Right lobe of liver (tissue), 6 donors: ENCODE data around the gene HSPA12A. TPM values are rescaled to one million over a fixed set of nuclear protein-coding genes. Genes with fewer than 3 reads are reported as not detected.

Experiments used
- ATAC-seq, 4 donors: fragments of 200-7000 bp; cut with Tn5 transposase; one replicate each; pipeline ENCODE4 v1.9.1; 2020; ENCODE audit warnings: mild to moderate bottlenecking in 4 of 4, moderate library complexity in 4 of 4
- DNase-seq, 3 donors: peaks; one replicate each; pipeline ENCODE4 v3.0.0-alpha.2; 2020
- H3K27ac ChIP-seq, 3 donors: fragments of 200-600 bp; one replicate each; pipeline ENCODE4 v1.8.0; 2022
- H3K27me3 ChIP-seq, 2 donors: fragments of 200-600 bp; one replicate each; pipeline ENCODE4 v1.8.0; 2022
- H3K36me3 ChIP-seq, 4 donors: fragments of 200-600 bp; sonication (generic) in 1 of 4; one replicate each; pipeline versions ENCODE4 v1.5.1 to v1.8.0; 2017 to 2022; ENCODE audit warnings: control low read depth in 1 of 4
- H3K4me1 ChIP-seq, 4 donors: fragments of 200-600 bp; sonication (generic) in 1 of 4; one replicate each; pipeline versions ENCODE4 v1.5.1 to v1.8.0; 2017 to 2022; ENCODE audit warnings: control low read depth in 1 of 4
- H3K4me3 ChIP-seq, 3 donors: fragments of 200-600 bp; one replicate each; pipeline ENCODE4 v1.8.0; 2022
- H3K9me3 ChIP-seq, 4 donors: fragments of 200-600 bp; sonication (generic) in 1 of 4; one replicate each; pipeline versions ENCODE4 v1.5.1 to v1.8.0; 2017 to 2022; ENCODE audit warnings: control low read depth in 1 of 4
- CTCF ChIP-seq, 4 donors: fragments of 200-600 bp in 3 of 4; fragments of 450-650 bp in 1 of 4; IDR thresholded peaks; one replicate each; pipeline versions ENCODE4 v1.5.1 to v1.8.0; 2016 to 2022; ENCODE audit warnings: antibody characterized with exemption in 4 of 4, mild to moderate bottlenecking in 2 of 4
- POLR2A ChIP-seq: fragments of 450-650 bp; IDR thresholded peaks from one replicate; pipeline ENCODE4 v1.6.1; 2017; ENCODE audit warnings: antibody characterized with exemption, mild to moderate bottlenecking
- WGBS: methylation state at CpG from one replicate; pipeline ENCODE4 v1.1.6; 2018; ENCODE audit warnings: low coverage, low lambda C conversion rate; ENCODE audit not compliant: insufficient coverage; ENCODE audit errors: missing lambda C conversion rate; 5-methylcytosine and 5-hydroxymethylcytosine counted together
- intact Hi-C, 2 donors: fragments of 100-400 bp; cut with DNase I; formaldehyde crosslinking; loops; one replicate each; pipeline versions ENCODE4 v1.11.2 to v1.14.1; 2022
- total RNA-seq, 6 experiments: library from RNA; depleted of rRNA in 2 of 6; stranded (reverse); fragments of >200 nt in 2 of 6; fragmentation: NEBNext Ultra II Directional in 3 of 6; extraction: Animal tissue kit (Norgen Biotek cat#: 25700) in 3 of 6; gene quantifications; one replicate each; pipeline versions ENCODE4 v1.1.0 to v1.2.4, GENCODE V29; 2016 to 2023
- donor health status: DM: no; HTN: yes; CAD: no.
- donor health status: DM: no; HTN: no; CAD: no.
- donor health status: DM: no; HTN: no; CAD: no.
- donor health status: DM: no; HTN: yes; CAD: no.
- donor health status: DM: no; HTN: yes; CAD: no.

Gene HSPA12A
- total RNA-seq, 6 experiments from 2014 or later = 2.3 to 4.2 (median 2.9) TPM

DNA sequence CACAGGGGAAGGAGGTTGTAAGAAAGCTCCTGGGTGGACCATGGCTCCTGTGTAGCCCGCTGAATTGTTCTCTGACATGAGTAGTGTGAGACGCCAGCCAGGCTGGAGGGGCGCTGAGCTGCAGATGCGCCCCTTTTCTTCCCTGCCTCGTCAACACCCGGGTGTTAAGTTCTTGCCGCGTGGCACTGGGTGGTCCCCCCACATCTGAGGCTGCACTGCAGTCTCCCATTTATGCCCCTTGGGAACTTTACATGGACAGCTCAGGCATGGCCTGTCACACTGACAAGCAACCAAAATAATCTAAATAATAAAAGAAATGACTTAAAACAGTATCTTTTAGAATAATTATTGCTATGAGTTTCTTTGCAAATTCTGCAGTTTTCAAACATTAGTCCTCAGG lies 34.6 kb upstream of the HSPA12A start:
- DNase-seq (no peak), ATAC-seq (no peak)
- TF ChIP-seq CTCF (IDR thresholded peaks at IDR 0.05) (no peak), POLR2A (no peak)
- Histone ChIP-seq H3K9me3 (no peaks in the 10 kb centered on the region), H3K27me3 (no peaks in the 10 kb centered on the region), H3K4me3 (no peak overlapping the region), H3K27ac (no peak overlapping the region), H3K4me1 (no peaks in the 10 kb centered on the region), H3K36me3 (no peaks in the 10 kb centered on the region)
- intact Hi-C loops = no loop called here
- WGBS = 74% methylated on average over 6 of the region's 8 CpGs

DNA sequence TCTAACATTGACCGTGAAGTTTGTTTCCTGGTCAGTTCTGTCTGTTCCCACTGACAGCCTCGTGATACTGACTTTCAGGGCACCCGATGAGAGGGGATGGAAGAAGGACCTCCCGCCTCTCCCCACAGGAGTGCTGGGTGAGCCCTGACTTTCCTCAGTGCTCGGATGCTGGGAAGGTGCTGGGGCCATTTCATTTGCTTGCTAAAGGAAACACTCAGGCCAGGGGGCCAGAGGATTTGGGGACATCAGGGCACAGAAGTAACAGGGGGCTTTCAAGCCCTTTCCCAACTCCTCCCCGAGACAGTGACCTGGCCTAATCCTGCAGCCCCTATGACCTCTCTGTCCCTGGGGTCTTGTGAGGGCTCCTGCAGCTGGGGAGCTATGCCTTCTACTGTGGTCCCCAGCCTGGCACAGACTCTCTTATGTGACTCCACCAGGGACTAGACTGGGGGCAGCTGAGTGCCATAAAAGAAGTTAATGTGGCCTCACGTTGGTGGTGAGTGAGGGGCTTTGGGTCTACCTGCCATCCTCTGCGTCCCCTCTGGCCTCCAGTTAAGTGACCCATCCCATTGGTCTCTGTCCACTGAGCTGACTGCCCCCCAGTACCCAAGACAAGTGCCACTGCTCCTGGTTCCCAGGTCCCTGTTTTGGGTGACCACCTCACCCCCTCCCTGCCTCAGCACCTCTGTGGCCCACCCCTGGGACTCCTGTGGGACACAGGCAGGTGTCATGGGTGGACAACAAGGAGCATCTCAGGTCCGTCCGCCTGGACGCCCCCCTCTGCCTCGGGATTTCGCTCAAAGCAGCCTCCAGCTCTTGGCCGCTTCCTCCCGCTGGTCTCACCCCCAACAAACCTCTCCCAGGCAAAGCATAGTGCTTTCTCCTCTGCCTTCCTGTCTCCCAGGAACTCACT lies 33.4 kb upstream of the HSPA12A start:
- no peak for ATAC-seq
- WGBS = 49% methylated on average over 5 of the region's 15 CpGs
- intact Hi-C loops = no loop called here
- no peaks in the 10 kb centered on the region for H3K27me3 ChIP-seq
- no peaks in the 10 kb centered on the region for H3K4me1 ChIP-seq
- DNase-seq = no peak
- TF ChIP-seq CTCF (IDR thresholded peaks at IDR 0.05) = no peak
- TF ChIP-seq POLR2A = no peak
- H3K27ac ChIP-seq = no peak overlapping the region
- H3K9me3 ChIP-seq = no peaks in the 10 kb centered on the region
- no peak overlapping the region for H3K4me3 ChIP-seq
- no peaks in the 10 kb centered on the region for H3K36me3 ChIP-seq

DNA sequence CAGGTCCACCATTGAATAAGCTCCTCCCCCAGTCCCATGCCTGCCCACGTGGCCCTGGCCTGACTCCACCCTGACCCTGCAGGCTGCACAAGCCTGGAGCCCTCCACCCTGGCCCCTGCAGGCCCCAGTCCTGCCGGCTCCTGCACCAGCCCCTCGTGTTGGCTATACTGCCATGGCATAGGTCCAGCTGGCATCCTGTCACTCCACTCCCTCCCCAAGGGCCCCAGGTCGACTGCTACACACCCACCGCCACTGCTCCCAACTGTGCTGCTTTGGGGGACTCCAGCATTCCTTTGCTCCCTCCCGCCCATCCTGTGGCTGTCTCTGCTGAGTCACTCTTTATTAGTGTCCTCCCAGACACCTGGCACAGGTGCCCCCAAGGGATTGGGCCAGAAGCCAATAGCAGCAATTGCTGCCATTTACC lies 32.4 kb upstream of the HSPA12A start:
- ATAC-seq = no peak
- Histone ChIP-seq H3K4me1 (no peaks in the 10 kb centered on the region), H3K36me3 (no peaks in the 10 kb centered on the region), H3K27me3 (no peaks in the 10 kb centered on the region), H3K4me3 (no peak overlapping the region), H3K9me3 (no peaks in the 10 kb centered on the region), H3K27ac (no peak overlapping the region)
- no peak for TF ChIP-seq POLR2A
- DNase-seq = peak in 1 of 3 donors; percentile 53
- intact Hi-C loops = no loop called here
- WGBS = 44% methylated on average over 2 of the region's 6 CpGs

DNA sequence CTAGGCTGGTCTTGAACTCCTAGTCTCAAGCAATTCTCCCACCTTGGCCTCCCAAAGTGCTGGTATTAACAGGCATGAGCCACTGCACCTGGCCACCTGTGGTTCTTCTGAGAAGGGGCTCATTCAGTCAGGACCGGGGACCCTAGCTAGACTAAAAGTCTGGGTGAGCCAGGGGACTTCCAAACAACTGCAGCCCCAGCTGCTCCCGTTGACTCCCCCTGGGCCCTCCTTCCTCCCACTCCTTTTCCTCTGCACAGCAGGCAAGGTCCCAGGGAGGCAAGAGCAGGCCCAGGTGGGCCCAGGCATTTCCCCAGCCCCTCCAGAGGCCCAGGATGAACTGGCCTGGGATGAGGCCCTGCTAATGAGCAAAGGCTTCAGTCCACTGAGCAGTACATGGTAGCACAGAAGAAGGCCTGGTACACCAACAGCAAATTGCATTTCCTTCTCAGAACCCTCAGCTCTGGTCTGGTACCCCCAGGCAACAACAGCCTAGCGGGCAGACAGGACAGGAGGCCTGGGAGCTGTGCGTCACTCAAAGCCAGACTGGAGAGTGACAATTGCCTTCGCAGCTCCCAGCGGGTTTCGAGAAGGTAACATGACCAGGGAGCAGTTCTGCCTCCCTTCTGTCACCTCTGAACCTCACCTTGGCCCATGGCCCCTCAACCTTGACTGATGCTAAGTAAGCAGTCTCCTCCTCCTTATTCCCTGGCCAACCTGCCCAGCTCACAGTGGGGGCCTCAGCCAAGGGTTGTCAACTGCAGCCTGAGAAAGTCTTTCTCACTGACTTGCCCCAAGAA lies 30.7 kb upstream of the HSPA12A start:
- Histone ChIP-seq H3K9me3 (no peaks in the 10 kb centered on the region), H3K36me3 (no peaks in the 10 kb centered on the region), H3K4me1 (no peaks in the 10 kb centered on the region), H3K27me3 (no peaks in the 10 kb centered on the region), H3K4me3 (no peak overlapping the region), H3K27ac (no peak overlapping the region)
- ATAC-seq (no peak), DNase-seq (no peak)
- TF ChIP-seq CTCF (IDR thresholded peaks at IDR 0.05) = no peak
- no peak for TF ChIP-seq POLR2A
- intact Hi-C loops = no loop called here
- WGBS = 86% methylated on average over 5 of the region's 7 CpGs
